Activated CD4-positive, alpha-beta T cell treated with anti-CD3 and anti-CD28 coated beads, Interleukin-2, amount 50 U/mL, for 4 hours (primary cell): ENCODE data around the gene MMS19.

ENCODE experiments used
- DNase-seq, 2 experiments: peaks; one replicate each; pipeline ENCODE4 v3.0.0-alpha.2; 2020

Gene MMS19

DNA sequence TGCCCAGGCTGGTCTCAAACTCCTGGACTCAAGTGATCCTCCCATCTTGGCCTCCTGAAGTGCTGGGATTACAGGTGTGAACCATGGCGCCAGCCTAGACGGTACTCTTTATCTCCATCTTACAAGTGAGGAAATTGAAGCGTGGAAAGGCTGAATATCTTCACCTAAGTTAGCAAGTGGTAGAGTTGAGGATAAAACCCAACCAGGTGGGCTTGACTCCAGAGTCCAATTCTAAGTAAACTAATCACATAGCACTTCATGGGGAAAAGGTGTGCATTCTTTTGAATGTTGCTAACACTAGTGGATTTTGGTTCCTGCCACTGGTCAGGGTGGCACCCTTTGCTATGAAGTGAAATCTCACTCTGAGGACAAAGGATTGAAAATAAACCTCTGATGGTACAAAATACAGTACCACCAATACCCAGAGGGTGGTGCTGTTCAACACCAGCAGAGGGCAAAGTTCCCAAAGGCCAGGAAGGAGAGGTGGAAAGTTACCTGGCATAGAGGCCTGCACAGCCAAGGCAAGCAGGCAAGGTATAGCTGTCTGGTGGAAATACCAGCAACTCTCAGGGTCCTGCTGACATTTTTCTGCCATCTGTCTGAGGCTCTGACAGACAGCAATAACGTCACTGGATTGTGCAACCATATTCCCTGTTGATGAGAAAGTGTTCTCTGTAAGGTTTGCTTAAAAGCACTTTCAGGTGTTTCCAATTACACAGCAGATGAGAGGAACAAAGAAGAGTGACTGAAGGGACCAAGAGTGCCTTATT lies 34.7 kb downstream of the MMS19 start:
- DNase-seq = peak in 1 of 2 experiments; percentile 9

DNA sequence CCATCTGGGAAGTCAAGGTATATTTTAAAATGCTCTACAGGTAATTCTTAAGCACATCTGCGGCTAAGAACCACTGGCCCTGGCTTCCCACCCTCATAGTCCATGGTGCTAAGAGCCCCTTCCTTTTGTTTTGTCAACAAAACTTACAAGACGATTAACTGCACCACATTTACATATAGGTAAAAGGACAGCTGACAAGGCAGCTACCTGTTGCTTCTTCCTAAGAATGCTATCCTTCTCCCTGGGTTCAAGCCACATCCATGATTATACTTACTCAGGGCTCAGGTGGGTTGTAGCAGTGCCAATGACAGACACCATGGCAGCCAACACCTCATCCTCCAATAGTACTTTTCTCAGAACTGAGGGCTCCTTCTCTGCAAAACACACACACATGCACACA lies 35.9 kb downstream of the MMS19 start:
- no peak for DNase-seq

- no peak for DNase-seq
Observed at GRCh38 chr10:97459933-97460332, 38.3 kb downstream of the MMS19 start.

DNA sequence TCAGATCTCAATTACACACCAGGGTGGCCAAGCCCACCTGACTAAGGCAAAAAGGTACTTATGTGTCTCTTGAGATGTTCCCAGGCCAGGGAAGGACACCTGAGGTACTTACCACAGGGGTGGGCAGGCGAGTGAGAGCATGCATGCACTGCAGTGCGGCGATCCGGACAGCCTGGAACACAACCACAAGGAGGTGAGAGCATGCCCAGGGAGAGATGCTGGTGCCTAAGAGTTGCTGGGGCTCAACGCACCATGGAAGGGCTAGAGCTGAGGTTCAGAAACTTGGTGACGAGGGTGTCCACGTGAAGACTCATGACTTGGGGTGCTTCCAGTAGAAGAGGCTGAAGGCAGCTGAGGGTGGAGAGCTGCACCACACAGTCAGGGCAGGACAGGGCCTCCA lies 39.1 kb downstream of the MMS19 start:
- no peak for DNase-seq

DNA sequence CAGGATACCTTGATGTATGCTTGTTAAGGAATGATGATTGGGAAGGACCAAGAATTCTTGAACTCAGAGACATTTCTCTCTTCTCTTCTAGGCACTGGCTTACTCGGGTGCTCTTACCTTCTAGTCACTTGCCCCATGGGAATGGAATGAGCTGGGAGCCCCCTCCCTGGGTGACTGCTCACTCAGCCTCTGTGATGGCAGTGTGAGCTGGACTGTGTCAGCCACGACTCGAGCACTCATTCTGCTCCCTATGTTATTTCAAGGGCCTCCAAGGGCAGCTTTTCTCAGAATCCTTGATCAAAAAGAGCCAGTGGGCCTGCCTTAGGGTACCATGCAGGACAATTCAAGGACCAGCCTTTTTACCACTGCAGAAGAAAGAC lies 41.5 kb downstream of the MMS19 start:
- DNase-seq = no peak

DNA sequence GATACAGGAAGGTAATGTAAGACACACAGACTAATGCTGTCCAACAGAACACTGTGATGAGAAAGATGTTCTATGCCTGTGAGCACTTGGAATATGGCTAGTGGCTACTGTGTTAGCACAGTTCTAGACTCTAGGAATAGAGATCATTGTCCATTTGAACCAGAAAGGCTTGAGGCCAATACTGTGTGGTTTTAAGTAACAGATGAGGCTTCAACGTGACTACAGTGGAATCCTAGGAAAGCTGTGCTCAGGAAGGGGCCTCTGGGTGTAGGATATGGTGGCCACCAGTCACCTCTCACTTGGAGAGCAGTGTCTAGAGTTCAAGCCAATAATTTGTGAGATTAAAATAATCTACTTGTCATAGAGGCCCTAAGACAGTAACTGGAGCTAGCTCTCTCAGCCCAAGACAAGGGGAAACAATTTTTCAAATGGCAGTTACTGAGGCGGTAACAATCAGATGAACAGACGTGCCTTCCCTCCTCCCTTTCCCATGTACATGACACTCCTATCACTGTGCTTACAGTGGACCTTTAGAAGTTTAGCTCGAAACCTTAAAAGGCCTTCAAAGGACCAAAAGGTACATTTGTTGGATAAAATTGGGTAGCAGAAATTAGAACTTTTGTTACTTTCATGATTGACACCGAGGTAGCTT lies 42.1 kb downstream of the MMS19 start:
- DNase-seq = no peak

GRCh38 chr10:97454330-97455036 lies 43.7 kb downstream of the MMS19 start:
- peak; percentile 19 to 35 for DNase-seq

GRCh38 chr10:97452352-97452751 lies 45.9 kb downstream of the MMS19 start:
- DNase-seq = no peak

DNA sequence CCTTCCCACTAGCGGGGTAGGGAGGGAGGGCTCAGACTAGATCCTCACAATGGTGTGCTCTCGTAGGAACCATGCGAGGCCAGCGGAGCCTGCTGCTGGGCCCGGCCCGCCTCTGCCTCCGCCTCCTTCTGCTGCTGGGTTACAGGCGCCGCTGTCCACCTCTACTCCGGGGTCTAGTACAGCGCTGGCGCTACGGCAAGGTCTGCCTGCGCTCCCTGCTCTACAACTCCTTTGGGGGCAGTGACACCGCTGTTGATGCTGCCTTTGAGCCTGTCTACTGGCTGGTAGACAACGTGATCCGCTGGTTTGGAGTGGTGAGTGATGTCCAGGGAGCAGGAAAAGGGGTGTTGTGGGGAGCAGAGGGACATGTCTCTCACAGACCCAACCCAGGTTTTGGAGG lies 46.6 kb downstream of the MMS19 start:
- no peak for DNase-seq

GRCh38 chr10:97450828-97451227 lies 47.4 kb downstream of the MMS19 start:
- DNase-seq = no peak

- DNase-seq = peak; percentile 88 to 90
Observed at GRCh38 chr10:97445722-97446639, 52.2 kb downstream of the MMS19 start, which contains the start of the genes EXOSC1 and ZDHHC16. Gene EXOSC1, minus strand, starts transcription at chr10:97446006. Its CDS starts 21 bp downstream, at chr10:97445985. Gene ZDHHC16, plus strand, starts transcription at chr10:97446175. Its CDS starts 5,501 bp downstream, at chr10:97451676.

GRCh38 chr10:97445357-97445721 lies 52.9 kb downstream of the MMS19 start:
- no peak for DNase-seq

DNA sequence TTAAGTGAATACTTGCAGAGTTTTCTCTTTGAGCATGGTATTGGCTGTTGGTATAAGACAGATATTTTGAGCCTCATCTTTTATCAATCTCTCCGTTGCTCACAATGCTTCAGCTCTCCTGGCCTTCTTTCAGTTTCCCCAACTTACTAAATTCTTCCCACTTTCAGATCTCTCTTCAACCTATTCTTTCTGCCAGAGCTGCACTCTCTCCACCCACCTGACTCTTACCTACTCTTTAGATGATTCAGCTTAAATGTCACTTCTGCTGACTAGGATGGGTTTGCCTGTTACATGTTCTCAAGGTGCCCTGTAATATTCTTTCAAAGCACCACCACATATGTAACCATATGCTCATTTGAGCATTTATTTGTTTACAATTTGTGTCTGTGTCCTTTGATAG lies 54.0 kb downstream of the MMS19 start:
- no peak for DNase-seq

GRCh38 chr10:97442277-97442676 lies 55.9 kb downstream of the MMS19 start:
- DNase-seq = no peak

DNA sequence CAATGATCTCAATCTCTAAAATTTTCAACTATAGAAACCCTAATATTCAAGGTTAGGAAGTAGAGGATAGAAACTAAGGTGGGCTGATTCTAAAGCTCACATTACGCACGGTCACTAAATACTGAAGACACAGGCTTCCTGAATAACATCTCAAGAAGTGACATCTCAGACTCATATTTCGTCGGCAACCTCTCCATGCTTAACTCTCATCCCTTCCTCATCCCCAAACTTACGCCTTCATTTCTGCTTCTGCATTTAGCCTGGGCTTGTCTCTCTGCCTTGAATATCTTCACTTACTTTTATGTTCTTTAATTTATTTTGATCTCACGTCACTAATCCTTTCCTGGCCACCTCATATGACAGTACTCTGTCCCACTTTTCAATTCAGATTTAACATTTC lies 63.0 kb downstream of the MMS19 start:
- no peak for DNase-seq

- no peak for DNase-seq
Observed at GRCh38 chr10:97434557-97434956, 63.7 kb downstream of the MMS19 start.

DNA sequence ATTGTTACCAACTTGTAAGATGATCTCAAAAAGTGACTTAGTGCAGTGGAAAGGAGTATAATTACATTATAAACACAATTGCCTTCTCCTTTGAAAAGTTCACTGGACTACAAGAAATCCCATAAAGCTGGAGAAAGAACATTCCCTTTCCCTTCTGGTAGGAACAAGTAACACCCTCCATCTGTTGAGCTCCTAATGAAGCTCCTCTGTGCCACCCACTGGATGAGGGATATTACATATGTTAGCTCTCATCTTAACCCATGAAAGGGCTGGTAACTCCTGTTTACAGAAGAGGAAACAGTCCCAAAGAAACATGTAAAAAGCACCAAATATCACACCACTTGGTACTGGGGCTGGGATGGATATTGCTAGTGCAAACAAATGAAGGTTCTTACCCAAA lies 64.2 kb downstream of the MMS19 start:
- DNase-seq = no peak

- peak; percentile 42 to 49 for DNase-seq
Observed at GRCh38 chr10:97428572-97428981, 69.6 kb downstream of the MMS19 start.

GRCh38 chr10:97427571-97428179 lies 70.5 kb downstream of the MMS19 start:
- peak; percentile 40 to 44 for DNase-seq

DNA sequence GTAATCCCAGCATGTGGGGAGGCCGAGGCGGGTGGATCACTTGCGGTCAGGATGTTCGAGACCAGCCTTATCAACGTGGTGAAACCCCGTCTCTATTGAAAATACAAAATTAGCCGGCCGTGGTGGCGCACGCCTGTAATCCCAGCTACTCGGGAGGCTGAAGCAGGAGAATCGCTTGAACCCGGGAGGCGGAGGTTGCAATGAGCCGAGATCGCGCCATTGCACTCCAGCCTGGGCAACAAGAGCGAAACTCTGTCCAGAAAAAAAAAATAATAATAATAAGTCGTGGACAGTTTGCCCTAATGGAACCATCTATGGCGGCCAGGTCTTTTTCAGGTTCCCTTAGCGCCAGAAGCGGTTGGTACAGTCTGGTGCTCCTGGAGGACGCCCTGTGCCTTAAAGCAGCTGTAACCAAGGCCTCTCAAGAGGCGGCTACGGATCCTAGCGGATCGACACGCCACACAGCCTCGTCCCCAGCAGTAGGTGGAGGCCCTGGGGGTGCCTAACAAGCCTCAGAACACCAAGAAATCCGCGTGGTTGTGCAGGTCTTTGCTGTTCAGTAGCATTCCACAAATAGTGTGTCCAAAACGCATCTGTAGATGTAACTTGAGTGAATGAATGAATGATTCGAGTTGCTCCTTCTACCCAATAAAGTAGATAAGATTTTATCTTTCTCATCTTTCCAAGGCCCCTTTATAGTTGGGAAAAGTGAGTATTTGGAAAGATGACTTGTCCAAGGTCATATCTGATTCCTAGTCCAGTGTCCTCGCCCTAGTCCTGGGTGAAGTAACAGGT lies 71.2 kb downstream of the MMS19 start:
- no peak for DNase-seq
